Stimulated activated CD4-positive, alpha-beta T cell treated with anti-CD3 and anti-CD28 coated beads, Interleukin-2, amount 100 ng/mL, for 48 hours (primary cell): ENCODE results near the gene OR52E1.

Source experiments
- DNase-seq, 2 donors: peaks; one replicate each; pipeline ENCODE4 v3.0.0-alpha.2; 2020

The OR52E1 gene

GRCh38 chr11:5118893-5119292 lies 49.5 kb downstream of the OR52E1 start:
- DNase-seq = no peak
